GM20431 (cell line): ENCODE measurements around the gene EPC2.
"Not testable (repeated sequence)": the region's sequence is repeated elsewhere in the genome, so short reads cannot be mapped to it uniquely, and the experiment has no call there.

Experiments
- in situ Hi-C: fragments of 300-500 bp; cut with MseI, MboI; formaldehyde crosslinking; loops from one replicate; pipeline ENCODE4 v1.15.0; 2020; ENCODE audit warnings: low sequenced_read_pairs; ENCODE audit not compliant: unreplicated experiment

The EPC2 gene

GRCh38 chr2:148720501-148721001 lies 76.0 kb downstream of the EPC2 start:
- in situ Hi-C loops, result no loop called here

GRCh38 chr2:148721520-148721931 lies 77.0 kb downstream of the EPC2 start:
- in situ Hi-C loops, result no loop called here

DNA sequence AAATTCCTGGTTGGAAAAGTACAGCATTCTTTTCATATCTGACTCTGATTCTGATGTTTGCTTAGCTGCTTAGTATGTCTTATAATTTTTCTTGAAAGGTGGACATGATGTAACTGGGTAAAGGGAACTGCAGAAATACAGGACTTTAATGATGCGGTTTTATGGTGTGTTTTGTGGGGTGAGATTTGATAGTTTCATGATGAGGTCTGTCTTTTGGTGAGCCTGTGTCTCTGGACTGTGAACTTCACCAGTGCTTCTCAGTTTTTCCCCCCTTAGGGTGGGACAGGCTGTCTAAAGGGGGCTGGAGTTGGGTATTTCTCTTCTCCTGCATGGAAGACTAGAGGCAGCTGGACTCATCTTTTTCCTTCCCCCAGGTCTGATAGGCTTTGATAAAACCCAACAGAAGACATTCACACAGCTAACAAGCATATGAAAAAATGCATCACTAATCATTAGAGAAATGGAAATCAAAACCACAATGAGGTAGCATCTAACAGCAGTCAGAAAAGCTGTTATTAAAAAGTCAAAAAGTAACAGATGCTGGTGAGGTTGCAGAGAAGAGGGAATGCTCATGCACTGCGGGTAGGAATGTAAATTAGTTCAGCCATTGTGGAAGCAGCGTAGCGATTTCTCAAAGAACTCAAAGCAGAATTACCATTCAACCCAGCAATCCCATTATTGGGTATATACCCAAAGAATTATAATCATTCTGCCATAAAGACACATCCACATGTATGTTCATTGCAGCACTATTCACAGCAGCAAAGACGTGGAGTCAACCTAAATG lies 77.6 kb downstream of the EPC2 start:
- in situ Hi-C loops, result no loop called here

- in situ Hi-C loops, result no loop called here
Measured at GRCh38 chr2:148725564-148725963, 81.0 kb downstream of the EPC2 start.

DNA sequence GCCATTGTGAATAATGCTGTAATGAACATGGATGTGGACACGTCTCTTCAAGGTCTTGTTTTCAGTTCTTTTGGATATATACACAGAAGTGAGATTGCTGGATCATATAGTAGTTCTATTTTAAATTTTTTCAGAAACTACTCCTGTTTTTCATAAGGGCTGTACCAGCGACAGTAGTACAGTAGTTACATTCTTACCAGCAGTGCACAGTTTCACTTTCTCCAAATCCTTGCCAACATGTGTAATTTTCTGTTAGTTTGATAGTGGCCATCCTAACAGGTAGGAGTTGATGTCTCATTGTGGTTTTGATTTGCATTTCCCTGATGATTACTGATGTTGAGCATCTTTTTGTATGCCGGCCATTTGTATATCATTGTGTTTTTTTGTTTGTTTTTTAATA lies 81.7 kb downstream of the EPC2 start:
- in situ Hi-C loops, result no loop called here

DNA sequence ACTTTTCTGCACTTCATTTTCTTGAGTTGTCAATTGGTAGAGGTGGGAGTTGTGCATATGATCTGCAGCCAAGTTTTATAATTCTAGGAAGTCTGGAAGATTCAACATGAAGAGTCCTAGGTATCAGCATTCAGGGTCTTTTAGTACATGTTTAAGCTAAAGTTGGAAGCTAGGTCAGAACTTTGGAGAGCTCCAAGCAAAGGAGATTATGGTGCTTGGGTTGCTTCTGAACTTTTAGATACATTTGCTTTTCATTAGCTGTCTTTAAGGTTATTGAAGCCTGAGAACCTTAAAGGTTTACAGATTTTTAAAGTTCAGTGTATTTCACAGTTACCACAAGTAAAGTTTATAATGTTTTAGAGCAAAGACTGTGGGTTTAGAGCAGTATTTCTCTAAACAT lies 85.5 kb downstream of the EPC2 start:
- in situ Hi-C loops, result no loop called here

- in situ Hi-C loops, result no loop called here
Measured at GRCh38 chr2:148737742-148738141, 93.2 kb downstream of the EPC2 start.

- in situ Hi-C loops, result no loop called here
Measured at GRCh38 chr2:148739454-148740105, 95.0 kb downstream of the EPC2 start.

DNA sequence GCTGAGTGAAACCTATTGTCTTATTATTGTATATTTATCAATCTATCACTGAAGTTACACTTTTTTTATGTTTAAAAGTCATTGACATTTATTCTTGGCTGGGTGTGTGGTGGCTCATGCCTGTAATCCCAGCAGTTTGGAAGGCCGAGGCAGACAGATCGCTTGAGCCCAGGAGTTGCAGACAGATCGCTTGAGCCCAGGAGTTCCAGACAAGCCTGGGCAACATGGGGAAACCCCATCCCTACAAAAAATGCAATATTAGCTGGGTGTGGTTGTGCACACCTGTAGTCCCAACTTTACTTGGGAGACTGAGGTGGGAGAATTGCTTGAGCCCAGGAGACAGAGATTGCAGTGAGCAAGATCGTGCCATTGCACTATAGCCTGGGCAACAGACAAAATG lies 97.8 kb downstream of the EPC2 start:
- in situ Hi-C loops, result no loop called here

- in situ Hi-C loops, result no loop called here
Measured at GRCh38 chr2:148745151-148745851, 100.8 kb downstream of the EPC2 start.

GRCh38 chr2:148746973-148747372 lies 102.4 kb downstream of the EPC2 start:
- in situ Hi-C loops, result no loop called here

DNA sequence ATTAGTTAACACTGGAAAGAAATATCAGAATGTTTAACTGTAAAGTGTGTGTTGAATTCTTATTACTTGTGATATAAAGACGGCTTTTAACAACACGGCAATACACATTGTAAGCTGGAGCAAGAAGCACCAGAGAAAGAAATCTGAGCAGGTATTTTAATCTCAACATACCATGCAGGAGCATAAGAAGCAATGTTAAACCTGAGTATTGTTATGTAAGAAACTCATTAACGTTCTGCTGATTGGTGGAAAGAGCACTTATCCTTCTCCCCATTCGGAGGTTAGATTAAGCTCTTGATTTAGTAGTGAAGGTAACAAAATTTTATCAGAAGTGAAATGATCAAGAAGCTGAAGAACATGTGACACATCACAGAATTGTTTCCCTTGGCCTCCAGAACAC lies 107.4 kb downstream of the EPC2 start:
- in situ Hi-C loops, result no loop called here

DNA sequence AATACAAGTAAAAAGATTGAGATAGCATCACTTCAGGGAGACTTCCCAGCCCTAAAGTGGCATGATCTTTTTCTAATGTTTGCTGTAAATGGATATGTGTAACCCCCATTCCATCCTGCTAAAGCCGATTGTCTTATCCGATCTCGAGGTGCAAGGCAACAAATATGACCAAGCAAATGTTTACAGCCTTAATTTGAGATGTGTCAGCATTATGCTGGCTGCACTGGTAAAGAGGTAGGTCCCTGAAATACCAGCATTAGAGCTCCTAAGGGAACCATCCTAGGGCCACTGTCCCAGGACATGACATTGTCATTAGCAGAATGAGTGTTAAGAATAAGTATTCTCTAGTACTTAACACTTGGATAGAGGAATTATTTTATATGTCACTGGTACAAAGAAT lies 108.4 kb downstream of the EPC2 start:
- in situ Hi-C loops, result no loop called here

- in situ Hi-C loops, result no loop called here
Measured at GRCh38 chr2:148754864-148755263, 110.3 kb downstream of the EPC2 start.

GRCh38 chr2:148756292-148756975 lies 111.9 kb downstream of the EPC2 start:
- in situ Hi-C loops, result no loop called here

GRCh38 chr2:148764815-148765214 lies 120.3 kb downstream of the EPC2 start:
- in situ Hi-C loops, result no loop called here

- in situ Hi-C loops, result no loop called here
Measured at GRCh38 chr2:148770047-148770446, 125.5 kb downstream of the EPC2 start.

DNA sequence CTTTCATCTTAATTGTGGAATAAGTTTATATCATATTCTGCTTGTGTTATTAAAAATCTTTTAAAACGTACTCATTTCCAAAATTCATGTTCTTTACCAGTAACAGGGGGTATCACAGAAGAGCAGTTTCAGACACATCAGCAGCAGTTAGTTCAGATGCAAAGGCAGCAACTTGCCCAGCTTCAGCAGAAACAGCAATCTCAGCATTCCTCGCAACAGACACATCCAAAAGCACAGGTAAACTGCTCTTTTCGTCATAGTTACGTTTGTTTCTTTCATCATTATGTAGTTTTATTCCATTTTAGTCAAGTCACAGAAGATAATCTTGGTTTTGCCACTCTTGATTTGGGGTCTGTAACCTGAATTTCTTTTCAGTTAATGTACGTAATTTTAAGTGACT lies 137.0 kb downstream of the EPC2 start:
- in situ Hi-C loops, result no loop called here

DNA sequence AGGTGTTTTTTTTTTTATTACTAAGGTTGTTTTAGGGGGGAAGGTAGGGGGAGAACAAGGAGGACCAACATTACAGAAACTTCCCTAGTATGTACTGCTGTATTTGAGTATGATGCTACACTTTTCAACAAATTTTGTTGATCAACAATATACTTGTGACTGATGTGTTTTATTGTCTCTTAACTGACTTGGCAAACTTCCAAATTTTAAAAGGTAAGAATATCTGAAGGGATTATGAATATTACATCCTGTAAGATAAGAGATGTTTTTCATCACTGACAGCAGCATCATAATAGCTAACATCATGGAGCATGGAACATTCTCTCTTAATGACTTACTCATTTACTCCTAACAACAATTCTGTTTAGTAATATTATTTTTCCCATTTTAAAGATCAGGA lies 144.5 kb downstream of the EPC2 start:
- in situ Hi-C loops, result no loop called here

- in situ Hi-C loops, result not testable (repeated sequence)
Measured at GRCh38 chr2:148790172-148790571, 145.6 kb downstream of the EPC2 start.
